SIG-M5 treated with dmso at 0.1 percent for 504 hours (cell line): Measurements from ENCODE around the gene GMIP.
"Not testable (repeated sequence)": the region's sequence is repeated elsewhere in the genome, so short reads cannot be mapped to it uniquely, and the experiment has no call there.

Experiments
- DNase-seq: peaks from one replicate; lab custom pipeline; 2025; ENCODE audit not compliant: unreplicated experiment; lab: John Stamatoyannopoulos, UW

The GMIP gene

DNA sequence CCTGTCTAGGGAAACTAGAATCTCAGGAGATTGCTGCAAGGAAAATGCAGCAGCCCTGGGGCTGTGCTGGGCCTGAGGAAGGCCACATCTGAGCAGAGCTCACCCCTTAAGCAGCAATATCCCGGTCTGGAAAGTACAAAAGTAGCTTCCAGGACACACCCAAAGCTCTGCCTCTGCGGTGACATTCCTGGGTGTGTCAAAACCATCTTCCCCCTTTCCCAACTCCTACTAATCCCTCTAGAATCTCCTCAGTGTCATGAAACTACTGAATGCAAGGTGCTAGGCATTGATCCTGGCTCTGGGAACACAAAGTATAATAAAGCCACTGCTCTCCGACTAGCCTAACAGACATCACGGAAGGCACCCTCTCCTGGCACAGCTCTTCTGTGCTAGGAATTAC lies 30.0 kb downstream of the GMIP start:
- no peak for DNase-seq

DNA sequence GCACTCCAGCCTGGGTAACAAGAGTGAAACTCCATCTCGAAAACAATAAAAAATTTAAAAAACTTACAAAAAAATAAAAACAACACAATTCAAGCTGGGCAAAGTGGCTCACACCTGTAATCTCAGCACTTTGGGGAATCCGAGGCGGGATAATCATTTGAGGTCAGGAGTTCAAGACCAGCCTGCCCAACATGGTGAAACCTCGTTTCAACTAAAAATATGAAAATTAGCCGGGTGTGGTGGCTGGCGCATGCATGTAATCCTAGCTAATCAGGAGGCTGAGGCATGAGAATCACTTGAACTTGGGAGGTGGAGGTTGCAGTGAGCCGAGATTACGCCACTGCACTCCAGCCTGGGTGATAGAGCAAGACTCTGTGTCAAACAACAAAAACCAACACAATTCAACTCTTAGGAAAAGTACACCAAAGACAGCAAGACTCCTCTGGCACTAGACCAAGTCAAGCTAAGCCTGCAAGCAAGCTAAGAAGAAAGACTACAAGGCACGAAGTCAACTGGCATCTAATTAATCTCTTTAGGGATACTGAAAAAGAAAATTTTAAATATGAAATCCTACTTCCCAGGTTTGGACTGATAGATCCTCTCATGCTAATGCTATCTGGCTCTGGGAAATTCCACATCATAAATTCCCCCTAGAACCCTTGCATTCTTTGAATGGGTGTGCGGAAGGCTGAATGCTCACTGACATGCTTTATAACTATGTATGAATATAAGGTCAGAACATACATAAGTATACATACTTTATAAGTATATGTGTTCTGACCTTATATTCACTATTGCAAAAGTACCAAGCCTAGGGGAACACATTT lies 32.9 kb downstream of the GMIP start:
- DNase-seq: no peak

DNA sequence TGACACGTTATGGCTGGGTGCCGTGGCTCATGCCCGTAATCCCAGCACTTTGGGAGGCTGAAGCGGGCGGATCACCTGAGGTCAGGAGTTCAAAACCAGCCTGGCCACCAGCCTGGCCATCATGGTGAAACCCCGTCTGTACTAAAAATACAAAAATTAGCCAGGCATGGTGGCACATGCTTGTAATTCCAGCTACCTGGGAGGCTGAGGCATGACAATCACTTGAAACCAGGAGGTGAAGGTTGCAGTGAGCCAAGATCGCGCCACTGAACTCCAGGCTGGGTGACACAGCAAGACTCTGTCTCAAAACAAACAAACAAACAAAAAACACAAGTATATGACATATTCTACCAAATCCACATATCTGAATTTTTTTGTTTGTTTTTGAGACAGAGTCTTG lies 36.8 kb downstream of the GMIP start:
- not testable (repeated sequence) for DNase-seq

DNA sequence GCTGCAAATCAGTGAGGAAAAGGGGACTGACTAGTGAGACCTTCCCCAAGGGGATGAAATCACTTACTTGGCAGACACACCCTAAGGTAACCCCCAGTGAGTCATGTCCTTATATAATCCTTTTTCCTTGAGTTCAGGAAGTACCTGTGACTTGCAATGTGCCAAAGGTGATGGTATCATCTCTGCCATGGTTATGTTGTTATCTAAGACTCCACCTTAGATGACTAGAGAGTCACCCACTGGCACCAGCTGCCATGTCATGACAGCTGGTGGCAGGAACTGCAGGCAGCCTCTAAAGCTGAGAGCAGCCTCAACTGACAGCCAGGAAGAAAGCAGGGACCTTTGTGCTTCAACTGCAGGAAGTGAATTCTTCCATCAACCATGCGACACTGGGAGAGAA lies 37.4 kb downstream of the GMIP start:
- peak; percentile 46 for DNase-seq

DNA sequence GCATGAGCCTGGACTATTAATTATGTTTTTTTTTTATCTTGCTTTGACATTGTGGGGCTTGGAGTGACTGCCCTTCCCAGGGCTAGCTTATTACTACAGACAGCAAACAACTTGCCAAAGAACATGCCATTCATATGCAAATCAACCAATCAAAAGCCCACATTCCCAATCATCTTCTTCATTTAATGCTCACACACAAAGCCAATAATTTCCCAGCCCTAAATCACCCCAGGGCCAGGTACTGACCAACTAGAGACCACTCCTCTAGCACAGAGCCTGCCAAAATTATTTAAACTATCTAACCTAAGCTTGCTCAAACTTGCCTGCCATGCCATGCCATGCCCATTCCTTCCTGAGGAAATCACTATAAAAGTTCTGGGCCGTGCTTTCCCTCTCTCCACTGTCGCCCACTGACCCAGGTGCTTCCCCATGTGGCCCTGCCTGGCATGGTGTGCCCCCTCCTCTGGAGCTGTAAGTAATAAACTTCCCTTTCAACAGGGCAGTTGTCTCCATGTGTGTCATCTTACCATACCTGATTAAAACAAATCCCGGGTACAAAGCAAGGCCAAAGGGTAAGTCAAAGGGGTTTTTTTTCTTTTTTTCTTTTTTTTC lies 40.6 kb downstream of the GMIP start:
- no peak for DNase-seq

DNA sequence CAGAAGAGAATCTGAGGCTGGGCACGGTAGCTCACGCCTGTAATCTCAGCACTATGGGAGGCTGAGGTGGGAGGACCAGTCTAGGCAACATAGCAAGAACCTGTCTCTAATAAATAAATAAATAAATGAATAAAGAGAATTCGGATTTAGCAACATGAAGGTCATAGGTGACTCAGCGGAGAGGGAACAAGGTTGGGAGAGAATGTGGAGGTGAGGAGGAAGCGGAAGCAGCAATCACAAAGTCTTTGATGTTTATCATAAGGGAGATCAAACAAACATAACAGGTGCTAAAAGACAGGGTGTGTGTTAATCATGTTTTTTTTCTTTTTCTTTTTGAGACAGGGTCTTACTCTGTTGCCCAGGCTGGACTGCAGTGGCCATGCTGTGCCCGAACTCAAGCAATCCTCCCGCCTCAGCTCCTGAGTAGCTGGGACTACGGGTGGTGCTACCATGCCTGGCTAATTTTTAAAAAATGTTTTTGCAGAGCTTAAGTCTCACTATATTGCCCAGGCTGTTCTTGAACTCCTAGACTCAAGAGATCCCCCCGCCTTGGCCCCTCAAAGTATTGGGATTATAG lies 41.2 kb downstream of the GMIP start:
- no peak for DNase-seq

DNA sequence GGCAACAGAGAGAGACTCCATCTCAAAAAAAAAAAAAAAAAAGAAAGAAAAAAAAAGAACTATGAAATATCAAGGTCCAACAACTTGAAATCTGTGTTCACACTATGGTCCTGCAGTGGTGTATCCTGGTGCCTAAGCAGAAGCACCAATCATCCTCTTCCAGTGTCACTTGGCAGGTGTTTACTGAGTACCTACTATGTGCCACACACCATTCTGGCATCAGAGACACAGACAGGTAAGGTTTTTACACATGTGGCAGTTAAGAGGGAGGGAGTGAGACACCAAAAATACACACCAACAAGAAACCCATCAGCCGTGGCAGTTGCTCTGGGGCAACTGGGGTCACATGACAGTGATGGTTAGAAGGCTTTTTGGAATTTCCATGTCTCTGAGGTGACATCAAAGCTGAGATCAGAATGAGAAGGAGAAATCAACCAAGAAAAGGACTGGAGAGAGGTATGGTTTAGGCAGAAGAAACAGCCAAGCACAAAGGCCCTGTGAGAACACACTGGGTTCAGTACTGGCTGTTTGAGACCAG lies 42.6 kb downstream of the GMIP start:
- DNase-seq: no peak

DNA sequence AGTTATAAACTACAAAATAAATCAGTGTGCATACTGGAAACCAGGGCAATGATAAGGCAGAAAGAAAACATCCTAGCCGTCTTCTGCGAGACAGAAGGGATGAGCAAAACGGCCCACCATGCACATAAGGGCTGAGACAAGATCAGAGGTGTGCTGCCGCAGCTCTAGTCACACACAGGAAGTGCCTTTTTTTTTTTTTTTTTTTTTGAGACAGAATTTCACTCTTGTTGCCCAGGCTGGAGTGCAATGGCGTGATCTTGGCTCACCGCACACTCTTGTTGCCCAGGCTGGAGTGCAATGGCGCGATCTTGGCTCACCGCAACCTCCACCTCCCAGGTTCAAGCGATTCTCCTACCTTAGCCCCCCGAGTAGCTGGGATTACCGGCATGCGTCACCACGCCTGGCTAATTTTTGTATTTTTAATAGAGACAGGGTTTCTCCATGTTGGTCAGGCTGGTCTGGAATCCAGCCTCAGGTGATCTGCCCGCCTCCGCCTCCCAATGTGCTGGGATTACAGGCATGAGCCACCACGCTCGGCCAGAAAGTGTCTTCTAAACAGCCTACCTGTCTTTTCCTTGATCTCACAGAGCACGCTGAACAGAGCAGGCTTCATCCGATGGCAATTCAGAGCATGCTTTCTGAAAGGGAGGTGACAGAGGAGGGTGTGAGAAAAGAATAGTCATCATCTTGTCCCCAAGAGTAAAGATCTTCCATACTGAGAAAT lies 44.6 kb downstream of the GMIP start:
- DNase-seq: not testable (repeated sequence)

DNA sequence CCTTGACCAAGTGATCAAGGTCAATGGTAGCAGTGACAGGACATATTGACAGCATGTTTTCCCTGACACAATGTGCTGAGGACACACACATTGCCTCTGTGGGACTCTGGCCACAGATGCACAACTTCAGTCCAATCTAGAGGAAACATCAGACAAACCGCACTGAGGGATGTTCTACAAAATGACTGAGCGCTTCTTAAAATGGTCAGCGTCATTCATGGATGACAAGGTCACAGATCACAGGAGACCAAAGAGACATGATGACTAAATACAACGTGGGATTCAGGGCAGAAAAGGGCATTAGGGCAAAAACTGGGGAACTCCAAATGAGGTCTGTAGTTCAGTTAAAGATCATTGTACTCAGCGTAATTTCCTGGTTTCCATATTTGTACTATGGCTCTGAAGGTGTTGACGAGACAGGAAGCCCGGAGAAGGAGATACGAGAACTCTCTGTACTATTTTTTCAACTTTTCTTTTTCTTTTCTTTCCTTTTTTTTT lies 45.6 kb downstream of the GMIP start:
- no peak for DNase-seq

DNA sequence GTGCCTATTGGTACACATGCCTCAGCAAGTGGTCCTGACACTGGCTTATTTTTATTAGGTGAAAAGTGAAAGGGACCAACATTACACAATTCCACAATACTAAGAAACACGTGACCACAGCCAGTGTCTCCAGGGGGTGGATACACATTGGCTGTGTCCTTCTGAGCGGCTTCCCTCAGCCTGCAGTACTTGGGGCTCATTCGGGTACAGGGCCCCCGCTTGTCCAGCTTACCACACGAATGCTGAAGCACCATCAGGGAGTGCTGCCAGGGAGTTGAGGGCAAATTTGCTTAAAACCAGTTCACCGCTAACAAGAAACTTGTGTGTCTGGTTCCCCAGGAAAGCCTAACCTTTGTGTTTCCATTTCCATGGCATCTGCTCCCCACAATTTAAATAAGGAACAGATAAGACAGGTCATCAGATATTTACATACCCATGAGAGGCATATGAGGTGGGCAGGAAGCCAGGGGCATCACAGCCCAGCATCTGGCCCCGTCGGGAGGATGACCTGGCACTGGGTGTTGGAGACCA lies 48.2 kb downstream of the GMIP start:
- peak; percentile 61 for DNase-seq

DNA sequence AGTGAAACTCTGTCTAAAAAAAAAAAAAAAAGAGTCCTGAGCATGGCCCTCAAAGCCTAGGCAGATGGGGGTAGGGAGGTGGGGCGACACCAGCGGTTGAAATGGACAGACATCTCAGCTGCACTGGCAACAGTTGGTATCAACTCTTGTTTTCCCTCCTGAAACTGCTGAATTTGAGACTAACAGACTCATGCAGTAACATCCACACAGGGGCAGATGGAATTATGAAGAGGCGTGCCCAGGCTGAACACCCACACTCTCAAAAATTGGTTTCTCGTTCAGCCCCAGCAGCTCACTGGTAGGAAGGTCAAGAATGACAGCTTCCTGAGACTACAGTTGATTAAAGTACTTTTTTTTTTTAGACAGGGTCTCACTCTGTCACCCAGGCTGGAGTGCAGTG lies 49.1 kb downstream of the GMIP start:
- no peak for DNase-seq

DNA sequence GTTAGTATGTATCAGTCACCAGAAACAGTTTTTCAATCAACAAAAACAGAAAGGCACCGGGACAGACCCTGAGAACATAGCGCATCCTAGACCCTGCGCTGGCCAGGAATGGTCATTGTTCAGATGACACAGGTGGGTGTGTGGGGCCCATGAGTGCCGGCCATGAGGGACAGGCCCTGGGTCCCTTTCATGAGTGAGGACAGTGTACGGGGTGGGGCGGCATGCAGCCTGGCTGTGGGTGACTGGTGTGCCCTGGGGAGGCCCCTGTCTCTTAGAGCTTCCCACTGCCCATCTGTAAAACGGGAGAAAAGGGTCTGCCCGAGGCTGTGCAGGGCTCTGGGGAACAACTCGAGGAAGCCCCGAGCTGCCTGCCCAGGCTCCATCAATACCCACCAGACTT lies 50.8 kb downstream of the GMIP start:
- no peak for DNase-seq

DNA sequence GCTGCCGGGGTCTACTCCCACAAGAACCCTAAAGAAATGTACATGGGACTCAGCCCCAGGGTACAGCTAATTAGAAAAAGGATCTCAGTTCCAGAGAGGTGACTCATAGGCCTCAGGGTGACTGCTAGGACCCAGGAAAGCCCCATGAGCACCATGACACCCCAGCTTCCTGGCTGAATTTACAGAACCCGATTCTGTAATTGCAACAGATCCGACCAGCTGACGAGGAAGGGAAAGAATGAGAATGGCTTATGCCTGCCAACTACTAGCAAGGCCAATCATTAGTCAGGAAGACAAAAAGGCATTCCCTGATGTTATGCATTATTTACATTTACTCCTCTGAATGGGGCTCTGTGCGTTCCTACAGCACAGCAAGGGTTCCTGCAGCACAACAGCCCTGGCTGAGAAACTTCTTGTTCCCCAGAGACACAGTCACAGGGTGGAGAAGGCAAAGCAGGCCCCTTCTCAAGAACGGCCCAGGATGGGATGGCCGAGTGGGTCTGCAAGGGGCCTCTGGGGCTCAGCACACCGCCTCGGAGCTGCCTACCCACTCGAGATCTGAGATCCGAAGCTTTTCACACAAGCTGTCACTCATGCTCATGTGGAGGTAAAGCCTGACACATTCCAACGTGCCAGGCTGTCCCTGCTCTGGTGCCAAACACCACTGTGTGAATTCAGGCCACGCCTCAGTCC lies 52.2 kb downstream of the GMIP start:
- DNase-seq: peak; percentile 91

DNA sequence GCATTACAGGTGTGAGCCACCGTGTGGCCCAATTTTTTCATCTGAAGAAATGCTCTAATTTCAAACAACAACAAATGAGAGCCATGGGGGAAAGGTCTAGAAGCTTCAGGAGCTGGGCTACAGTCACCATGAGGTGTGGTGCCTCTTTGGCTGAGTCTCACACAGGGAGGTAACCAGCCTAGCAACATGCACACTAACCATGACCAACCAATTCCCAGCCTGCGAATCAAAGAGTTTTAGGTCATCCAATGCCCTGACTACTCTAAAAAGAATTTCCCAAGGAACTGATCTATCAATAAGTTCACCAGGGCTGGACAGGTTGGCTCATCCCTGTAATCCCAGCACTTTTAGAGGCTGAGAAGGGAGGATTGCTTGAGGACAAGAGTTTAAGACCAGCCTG lies 54.9 kb downstream of the GMIP start:
- DNase-seq: no peak

DNA sequence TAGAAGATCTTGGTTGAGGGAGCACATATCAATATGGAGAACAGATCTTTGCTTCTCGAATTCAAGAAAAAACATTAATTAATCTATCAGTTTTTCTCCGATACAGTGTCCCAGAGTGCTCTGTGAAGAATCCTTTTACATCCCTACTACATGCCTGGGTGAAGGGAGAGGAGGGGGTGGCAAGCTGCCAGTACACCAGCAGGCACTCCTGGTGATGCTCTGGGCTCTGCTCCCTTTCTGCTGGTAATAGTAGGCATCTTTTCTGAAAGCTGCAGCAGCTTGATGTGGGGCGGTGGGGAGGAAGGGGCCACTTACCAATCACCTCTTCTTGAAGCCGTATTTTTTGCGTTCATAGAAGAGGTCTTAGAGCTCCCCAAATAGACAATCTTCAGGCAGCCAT lies 55.7 kb downstream of the GMIP start:
- no peak for DNase-seq

DNA sequence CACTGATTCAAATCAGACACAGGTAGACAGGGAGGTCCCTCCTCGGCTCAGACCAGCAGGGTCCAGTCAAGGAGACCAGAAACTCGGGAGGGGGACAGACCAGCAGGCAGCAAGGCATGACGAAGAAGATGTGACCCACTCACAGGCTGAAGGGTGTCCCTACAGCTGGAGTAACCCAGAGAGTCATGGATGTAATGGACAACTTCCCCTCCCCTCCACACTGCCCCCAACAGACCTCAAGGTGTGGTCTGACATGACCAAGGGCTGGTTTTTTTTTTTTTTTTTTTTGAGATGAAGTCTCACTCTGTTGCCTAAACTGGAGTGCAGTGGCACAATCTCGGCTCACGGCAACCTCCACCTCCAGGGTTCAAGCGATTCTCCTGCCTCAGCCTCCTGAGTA lies 59.1 kb downstream of the GMIP start:
- no peak for DNase-seq

DNA sequence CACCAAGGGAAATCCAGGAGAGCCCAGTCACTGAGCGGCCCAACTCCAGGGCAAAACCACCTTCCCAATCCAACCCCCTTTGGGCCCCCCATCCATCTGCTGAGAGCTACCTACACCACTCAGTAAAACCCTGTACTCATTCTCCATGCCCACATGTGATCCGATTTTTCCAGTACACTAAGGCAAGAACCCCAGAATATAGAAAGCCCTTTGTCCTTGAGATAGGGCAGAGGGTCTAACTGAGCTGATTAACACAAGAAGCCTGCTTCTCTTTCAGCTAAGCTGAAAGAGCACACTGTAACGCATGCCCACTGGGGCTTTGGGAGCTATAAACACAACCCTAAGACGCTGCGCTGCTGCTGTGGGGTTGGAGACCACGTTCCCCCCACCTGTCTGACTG lies 61.0 kb downstream of the GMIP start:
- DNase-seq: no peak

DNA sequence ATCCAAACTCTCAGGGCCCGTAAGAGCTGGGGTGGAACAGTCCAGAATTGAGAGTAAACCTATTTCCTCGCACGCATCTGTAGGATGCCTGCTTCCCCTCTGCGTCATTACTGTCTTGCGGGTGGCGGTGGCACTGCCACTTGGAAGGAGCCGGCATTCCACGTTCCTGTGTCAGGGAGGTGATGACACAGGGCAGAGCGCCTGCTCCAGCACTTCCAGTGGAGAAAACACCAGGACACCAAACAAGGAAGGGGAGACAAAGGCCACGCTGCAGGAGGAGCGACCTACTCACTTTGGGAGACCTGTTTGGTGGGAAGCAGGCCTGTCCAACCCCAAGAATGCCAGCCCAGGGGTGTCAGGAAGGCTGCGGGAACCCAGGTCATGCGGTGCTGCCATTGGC lies 62.1 kb downstream of the GMIP start:
- no peak for DNase-seq

DNA sequence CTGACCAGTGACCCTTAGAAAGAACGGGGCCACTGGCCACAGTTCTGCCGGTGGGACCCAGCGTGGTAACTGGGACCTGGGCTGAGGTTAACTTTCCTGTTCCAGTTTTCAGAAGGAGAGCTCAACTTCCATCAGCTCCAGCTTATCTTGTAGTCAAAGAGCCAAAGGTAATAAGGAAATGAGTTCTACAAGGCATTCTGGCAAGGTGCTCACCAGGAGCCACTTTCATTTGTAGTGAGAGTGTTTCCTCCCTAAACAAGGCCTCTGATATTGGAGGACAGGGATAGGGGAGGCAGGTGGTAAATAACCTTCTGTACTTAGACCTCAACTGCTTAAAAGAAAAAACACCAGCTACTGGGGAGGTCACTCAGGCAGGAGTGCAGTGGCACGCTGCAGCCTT lies 63.0 kb downstream of the GMIP start:
- DNase-seq: no peak

DNA sequence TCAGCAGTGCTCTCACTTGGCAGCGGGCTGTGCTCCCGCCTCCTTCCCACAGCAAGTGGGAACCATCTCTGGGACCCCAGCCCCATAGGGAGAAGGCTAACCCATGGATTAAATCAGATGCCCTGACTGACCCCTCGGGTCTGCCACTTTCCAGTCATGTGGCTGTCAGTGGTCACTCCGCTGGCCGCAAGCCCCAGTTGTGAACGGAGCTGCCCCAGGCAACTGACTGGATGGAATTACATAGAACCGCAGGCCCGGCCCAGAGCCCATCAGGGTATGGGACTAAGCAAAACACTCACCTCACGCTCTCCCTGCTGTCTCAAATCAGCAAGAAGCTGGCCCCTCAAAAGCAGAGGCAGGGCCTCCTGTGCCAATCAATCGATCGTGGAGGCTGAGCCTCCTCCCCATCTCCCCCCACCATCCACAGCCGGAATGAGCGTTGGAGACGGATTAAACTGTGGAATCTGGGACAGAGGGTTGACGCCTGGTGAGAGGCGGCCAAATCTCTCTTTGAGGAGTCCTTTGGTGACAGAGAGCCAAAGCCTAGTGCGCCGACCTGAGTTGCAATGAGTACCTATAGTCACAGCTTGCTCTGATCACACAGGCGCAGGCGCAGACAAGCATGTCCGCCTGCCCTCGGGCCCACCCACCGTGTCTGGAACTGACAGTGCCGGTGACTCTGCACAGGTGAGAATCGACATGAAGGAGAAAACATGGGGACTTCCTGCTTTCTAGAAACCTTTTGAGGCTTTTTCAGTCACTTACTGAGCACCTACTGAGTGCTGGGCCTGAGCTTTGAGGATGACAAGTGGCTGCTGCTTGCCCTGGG lies 63.7 kb downstream of the GMIP start:
- DNase-seq: no peak
